ENCODE data around the gene PLOD3. TPM values are rescaled to one million over a fixed set of nuclear protein-coding genes. Genes with fewer than 3 reads are reported as not detected.

The PLOD3 gene
- total RNA-seq, 6 donors from 2014 or later, result 38.2 to 104 (median 66.2) TPM

DNA sequence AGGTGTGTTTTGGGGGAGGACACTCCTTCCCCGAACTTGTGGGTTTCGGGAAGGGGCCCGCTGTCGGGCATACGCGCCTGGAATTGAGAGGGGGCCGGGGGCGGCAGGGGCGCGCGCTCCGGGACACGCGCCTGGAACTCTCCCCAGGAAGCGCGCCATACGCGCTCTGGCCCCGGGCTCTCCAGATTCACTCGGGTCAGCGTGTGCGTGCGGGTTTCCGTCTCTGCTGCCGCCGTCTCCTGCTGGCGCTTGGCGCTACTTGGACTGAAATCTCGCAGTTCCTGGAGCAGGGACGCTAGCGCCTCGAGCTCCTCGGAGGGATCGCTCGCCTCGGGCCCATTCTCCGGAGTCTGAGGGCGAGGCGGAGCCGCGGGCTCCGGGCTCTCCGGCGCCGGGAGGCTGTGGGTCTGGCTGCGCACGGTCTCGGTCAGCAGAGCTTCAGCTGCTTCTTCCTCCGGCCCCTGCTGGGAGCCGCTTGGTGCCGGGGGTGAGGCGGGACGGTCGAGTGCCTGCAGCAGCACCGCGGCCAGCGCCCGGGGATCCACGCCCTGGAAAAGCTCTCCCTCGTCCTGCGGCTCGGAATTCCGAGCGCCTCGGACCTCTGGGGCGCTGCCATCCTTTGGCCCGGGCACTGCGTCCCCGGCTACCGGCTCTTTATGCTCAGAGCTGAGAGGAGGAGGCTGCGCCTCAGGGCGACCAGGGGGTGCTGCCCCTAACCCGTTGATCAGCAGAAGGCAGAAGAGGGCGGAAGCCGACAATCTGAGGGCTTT, 53.1 kb downstream of the PLOD3 start:
- H3K27ac ChIP-seq, result no peak overlapping the region
- H3K4me1 ChIP-seq, result peaks cover 38 to 44% (median 40%) of the 10 kb centered on the region in 4 donors
- H3K36me3 ChIP-seq, result peaks cover 0 to 21% (median 11%) of the 10 kb centered on the region in 4 donors
- peak in 1 of 2 donors; percentile 26 for ATAC-seq (ENCODE audit: low FRiP score in 2 of 2)
- no peaks in the 10 kb centered on the region for H3K9me3 ChIP-seq
- H3K4me3 ChIP-seq, result peak overlapping the region in 3 of 4 donors; percentile 34 to 49 (median 43)
- peaks cover 0 to 65% (median 43%) of the 10 kb centered on the region in 4 donors for H3K27me3 ChIP-seq
- 5% methylated on average over 18 to 22 of the region's 75 CpGs for WGBS, 2 donors
- TF ChIP-seq POLR2A (IDR thresholded peaks at IDR 0.05), result no peak
- TF ChIP-seq EP300 (IDR thresholded peaks at IDR 0.05), result no peak
- TF ChIP-seq, protein P1, sequence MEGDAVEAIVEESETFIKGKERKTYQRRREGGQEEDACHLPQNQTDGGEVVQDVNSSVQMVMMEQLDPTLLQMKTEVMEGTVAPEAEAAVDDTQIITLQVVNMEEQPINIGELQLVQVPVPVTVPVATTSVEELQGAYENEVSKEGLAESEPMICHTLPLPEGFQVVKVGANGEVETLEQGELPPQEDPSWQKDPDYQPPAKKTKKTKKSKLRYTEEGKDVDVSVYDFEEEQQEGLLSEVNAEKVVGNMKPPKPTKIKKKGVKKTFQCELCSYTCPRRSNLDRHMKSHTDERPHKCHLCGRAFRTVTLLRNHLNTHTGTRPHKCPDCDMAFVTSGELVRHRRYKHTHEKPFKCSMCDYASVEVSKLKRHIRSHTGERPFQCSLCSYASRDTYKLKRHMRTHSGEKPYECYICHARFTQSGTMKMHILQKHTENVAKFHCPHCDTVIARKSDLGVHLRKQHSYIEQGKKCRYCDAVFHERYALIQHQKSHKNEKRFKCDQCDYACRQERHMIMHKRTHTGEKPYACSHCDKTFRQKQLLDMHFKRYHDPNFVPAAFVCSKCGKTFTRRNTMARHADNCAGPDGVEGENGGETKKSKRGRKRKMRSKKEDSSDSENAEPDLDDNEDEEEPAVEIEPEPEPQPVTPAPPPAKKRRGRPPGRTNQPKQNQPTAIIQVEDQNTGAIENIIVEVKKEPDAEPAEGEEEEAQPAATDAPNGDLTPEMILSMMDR (IDR thresholded peaks at IDR 0.05), result no peak
- no peak for TF ChIP-seq POLR2AphosphoS5 (IDR thresholded peaks at IDR 0.05)
- DNase-seq, result peak in 1 of 2 donors; percentile 87

DNA sequence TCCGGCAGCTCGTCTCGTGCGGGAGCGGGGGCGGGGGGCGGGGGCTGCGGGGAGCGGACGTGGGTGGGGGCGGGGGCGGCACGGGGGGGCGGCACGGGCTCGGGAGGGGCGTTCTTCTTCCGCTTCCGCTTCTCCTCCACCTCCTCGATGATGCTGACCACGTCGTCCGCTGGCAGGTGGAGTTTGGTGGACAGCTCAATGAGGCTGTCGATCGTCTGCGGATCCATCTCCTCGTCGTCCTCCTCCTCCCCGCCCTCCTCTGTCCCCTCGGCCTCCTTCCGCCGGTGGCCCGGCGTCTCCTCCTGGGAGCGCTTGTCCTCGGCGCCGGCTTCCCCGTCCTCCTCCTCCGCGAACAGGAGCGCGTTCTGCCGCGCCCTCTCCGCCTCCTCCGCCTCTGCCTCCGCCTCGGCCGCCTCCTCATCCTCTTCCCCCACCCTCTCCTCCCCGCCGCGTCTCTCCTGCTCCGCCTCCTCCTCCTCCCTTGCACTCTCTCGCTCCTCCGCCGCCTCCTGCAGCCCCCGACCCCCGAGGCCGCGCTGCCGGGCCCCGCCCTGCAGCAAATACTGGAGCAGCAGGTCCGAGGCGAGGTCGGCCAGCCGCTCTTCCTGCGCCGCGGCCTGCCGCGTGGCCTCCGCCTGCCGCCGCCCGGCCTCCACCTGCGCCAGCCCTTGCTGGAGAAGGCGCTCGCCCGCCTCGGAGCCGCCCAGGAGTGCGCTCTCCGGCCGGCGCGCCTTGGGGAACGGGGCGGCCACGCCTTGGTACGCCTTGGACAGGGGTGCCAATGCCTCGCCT, 53.9 kb downstream of the PLOD3 start:
- no peak for TF ChIP-seq POLR2AphosphoS5 (IDR thresholded peaks at IDR 0.05)
- TF ChIP-seq, protein P1 (IDR thresholded peaks at IDR 0.05), result no peak
- no peak for TF ChIP-seq EP300 (IDR thresholded peaks at IDR 0.05)
- no peak for TF ChIP-seq POLR2A (IDR thresholded peaks at IDR 0.05)
- WGBS, 2 donors, result 0 to 2% methylated on average over 42 to 51 of the region's 92 CpGs
- Histone ChIP-seq H3K4me3 (peak overlapping the region in 3 of 4 donors; percentile 34 to 49 (median 43)), H3K27ac (no peak overlapping the region), H3K27me3 (peaks cover 0 to 57% (median 38%) of the 10 kb centered on the region in 4 donors), H3K4me1 (peaks cover 38 to 44% (median 40%) of the 10 kb centered on the region in 4 donors), H3K9me3 (no peaks in the 10 kb centered on the region), H3K36me3 (peaks cover 0 to 29% (median 15%) of the 10 kb centered on the region in 4 donors)
- ATAC-seq (ENCODE audit: low FRiP score in 2 of 2) (no peak), DNase-seq (peak in 1 of 2 donors; percentile 84)

DNA sequence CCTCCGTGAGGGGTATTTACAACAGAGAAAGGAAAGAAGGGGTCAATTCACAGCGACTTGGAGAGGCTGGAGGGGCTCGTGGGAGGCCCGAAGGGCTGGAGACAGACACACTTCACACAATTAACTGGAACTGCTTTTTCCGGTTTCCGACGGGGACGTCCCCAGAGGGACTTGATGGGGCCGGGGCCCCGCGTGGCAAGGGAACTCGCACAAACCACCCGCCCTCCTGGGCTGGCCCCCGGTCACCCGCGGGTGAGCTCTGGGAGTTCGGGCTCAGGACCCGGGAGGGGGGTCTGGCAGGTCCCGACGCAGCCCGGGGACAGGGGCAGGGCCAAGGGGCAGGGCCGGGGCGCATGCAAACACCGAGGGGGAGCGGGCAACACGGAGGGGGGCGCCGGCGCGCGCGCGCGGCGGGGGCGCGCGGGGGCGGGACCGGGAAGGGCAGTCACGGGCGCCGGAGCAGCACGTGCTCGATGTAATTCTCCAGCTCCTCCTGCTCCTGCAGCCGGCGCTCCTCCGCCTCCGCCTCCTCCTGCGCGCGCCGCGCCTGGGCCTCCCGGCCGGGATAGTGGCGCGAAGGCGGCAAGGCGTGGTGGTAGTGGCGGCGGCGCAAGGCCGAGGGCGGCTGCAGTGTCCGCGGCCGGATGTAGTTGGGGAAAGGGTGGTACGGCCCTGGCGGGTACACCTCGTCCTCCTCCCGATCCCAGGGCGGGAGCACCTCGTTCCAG, 54.7 kb downstream of the PLOD3 start:
- Histone ChIP-seq H3K4me3 (peak overlapping the region in 3 of 4 donors; percentile 34 to 49 (median 43)), H3K9me3 (no peaks in the 10 kb centered on the region), H3K36me3 (peaks cover 0 to 37% (median 16%) of the 10 kb centered on the region in 4 donors), H3K4me1 (peaks cover 38 to 44% (median 40%) of the 10 kb centered on the region in 4 donors), H3K27ac (no peak overlapping the region), H3K27me3 (peaks cover 0 to 51% (median 34%) of the 10 kb centered on the region in 4 donors)
- peak in 1 of 2 donors; percentile 89 for DNase-seq
- TF ChIP-seq POLR2A (IDR thresholded peaks at IDR 0.05) (no peak), POLR2AphosphoS5 (IDR thresholded peaks at IDR 0.05) (peak in 1 of 2 donors; percentile 15), EP300 (IDR thresholded peaks at IDR 0.05) (peak in 2 of 4 donors; percentile 9 to 47)
- TF ChIP-seq, protein P1 (IDR thresholded peaks at IDR 0.05), result peak in 1 of 6 experiments; percentile 14
- 2 to 13% methylated on average over 11 to 31 of the region's 74 CpGs for WGBS, 2 donors
- ATAC-seq (ENCODE audit: low FRiP score in 2 of 2), result no peak

DNA sequence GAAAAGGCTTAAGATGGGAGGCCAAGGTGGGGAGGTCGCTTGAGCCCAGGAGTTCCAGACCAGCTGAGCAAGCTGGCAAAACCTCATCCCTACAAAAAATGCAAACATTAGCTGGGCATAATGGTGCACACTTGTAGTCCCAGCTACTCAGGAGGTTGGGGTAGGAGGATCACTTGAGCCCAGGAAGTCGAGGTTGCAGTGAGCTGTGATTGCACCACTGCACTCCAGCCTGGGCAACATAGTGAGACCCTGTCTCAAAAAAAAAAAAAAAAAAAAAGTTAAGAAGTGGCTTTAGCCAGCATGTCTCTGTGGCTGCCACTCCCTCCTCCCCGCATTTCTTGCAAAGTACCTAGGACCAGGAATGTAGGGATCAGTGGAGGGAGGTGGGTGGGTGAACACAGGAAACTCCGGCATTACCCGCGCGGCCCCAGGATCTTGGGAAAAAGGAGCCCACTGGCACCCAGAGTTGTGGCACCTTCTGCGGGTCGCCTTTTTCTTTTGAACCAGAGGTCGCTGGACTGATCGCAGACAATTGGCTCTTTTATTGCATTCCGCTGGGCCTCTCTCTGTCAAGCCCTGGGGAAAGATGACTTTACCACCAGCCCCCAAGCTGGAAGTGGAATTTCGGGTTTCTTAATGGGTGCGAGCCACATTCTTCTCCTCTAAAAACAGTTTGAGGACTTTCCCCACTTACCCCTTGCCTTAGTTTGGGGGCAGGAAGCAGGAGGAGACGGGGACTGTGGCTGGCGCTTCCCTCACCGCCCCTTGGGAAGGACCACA, 55.5 kb downstream of the PLOD3 start:
- H3K36me3 ChIP-seq, result peaks cover 0 to 45% (median 20%) of the 10 kb centered on the region in 4 donors
- peaks cover 0 to 43% (median 31%) of the 10 kb centered on the region in 4 donors for H3K27me3 ChIP-seq
- DNase-seq (no peak), ATAC-seq (ENCODE audit: low FRiP score in 2 of 2) (no peak)
- no peak overlapping the region for H3K27ac ChIP-seq
- H3K4me1 ChIP-seq, result peaks cover 38 to 44% (median 40%) of the 10 kb centered on the region in 4 donors
- no peaks in the 10 kb centered on the region for H3K9me3 ChIP-seq
- no peak overlapping the region for H3K4me3 ChIP-seq
- TF ChIP-seq EP300 (IDR thresholded peaks at IDR 0.05), result no peak
- TF ChIP-seq, protein P1 (IDR thresholded peaks at IDR 0.05), result no peak
- TF ChIP-seq POLR2AphosphoS5 (IDR thresholded peaks at IDR 0.05), result no peak
- no peak for TF ChIP-seq POLR2A (IDR thresholded peaks at IDR 0.05)
- WGBS, 2 donors, result 80 to 82% methylated on average over 17 of the region's 17 CpGs
